ENCODE data around the gene SCAF11.

DNA sequence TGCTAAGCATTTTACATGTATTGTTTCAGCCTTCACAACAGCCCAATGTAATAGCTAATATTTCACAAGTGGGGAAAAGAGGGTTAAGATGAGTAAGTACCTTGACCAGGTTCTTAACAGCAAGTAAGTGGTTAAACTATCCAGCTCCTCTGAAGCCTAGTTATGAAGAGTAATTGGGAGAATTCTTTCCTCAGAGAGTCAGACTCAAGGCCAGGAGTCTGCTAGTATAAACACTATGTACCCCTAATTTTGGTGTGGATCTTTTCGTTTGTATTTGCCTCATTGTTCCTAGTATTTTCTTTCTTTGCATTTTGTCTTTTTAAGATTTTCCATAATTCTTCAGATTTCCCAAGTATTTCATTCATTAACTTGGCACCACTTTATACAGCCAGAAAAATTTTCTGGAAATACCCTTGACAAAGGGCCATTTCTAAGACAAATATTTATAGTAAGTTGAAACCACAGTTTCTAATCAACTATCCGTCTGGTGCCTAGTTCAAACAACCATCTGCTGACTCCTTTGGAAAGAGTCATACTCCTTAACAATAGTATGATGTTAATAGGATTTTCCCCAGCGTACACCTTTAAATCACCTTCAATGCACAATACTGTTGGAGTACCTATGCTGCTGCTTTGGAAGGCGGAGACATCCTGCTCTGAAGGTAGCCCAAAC, 81.2 kb downstream of the SCAF11 start:
- TF ChIP-seq, protein P1, sequence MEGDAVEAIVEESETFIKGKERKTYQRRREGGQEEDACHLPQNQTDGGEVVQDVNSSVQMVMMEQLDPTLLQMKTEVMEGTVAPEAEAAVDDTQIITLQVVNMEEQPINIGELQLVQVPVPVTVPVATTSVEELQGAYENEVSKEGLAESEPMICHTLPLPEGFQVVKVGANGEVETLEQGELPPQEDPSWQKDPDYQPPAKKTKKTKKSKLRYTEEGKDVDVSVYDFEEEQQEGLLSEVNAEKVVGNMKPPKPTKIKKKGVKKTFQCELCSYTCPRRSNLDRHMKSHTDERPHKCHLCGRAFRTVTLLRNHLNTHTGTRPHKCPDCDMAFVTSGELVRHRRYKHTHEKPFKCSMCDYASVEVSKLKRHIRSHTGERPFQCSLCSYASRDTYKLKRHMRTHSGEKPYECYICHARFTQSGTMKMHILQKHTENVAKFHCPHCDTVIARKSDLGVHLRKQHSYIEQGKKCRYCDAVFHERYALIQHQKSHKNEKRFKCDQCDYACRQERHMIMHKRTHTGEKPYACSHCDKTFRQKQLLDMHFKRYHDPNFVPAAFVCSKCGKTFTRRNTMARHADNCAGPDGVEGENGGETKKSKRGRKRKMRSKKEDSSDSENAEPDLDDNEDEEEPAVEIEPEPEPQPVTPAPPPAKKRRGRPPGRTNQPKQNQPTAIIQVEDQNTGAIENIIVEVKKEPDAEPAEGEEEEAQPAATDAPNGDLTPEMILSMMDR (optimal IDR thresholded peaks at IDR 0.05 in 1 of 3, IDR thresholded peaks at IDR 0.05 in 1 of 3, conservative IDR thresholded peaks at IDR 0.05 in 1 of 3; ENCODE audit: extremely low read depth in 1 of 3, insufficient read depth in 2 of 3, low read length in 3 of 3) = no peak
- no peak for TF ChIP-seq EZH2 (IDR thresholded peaks at IDR 0.05; ENCODE audit: low read length)

All from keratinocyte (primary cell).